Fibroblast of mammary gland (primary cell): ENCODE data around the gene SESN3.

Experiments used
- DNase-seq: peaks from one replicate; pipeline ENCODE4 v3.0.0-alpha.2; 2010; ENCODE audit warnings: low read depth
- H3K4me3 ChIP-seq: 2 replicates; pipeline ENCODE4 v1.5.1; 2011; ENCODE audit warnings: low read depth, mild to moderate bottlenecking, low read length, moderate library complexity; ENCODE audit not compliant: control insufficient read depth
- CTCF ChIP-seq: conservative IDR thresholded peaks from 2 replicates; pipeline ENCODE4 v1.5.1; 2011; ENCODE audit warnings: low read depth, low read length, inconsistent platforms; ENCODE audit not compliant: control insufficient read depth, insufficient read depth

The SESN3 gene

GRCh38 chr11:95242845-95243605 is 12.0 kb upstream of the SESN3 start:
- no peak for TF ChIP-seq CTCF
- no peak overlapping the region for H3K4me3 ChIP-seq
- DNase-seq = no peak

GRCh38 chr11:95242091-95242844 is 11.3 kb upstream of the SESN3 start:
- no peak for DNase-seq
- TF ChIP-seq CTCF = no peak
- peak overlapping the region; percentile 20 for H3K4me3 ChIP-seq

GRCh38 chr11:95241681-95242081 is 10.7 kb upstream of the SESN3 start:
- TF ChIP-seq CTCF = no peak
- DNase-seq = peak; percentile 90
- peak overlapping the region; percentile 20 for H3K4me3 ChIP-seq

GRCh38 chr11:95239871-95240649 is 9.1 kb upstream of the SESN3 start:
- no peak for DNase-seq
- no peak for TF ChIP-seq CTCF
- no peak overlapping the region for H3K4me3 ChIP-seq

- no peak for DNase-seq
- TF ChIP-seq CTCF = no peak
- peak overlapping the region; percentile 57 for H3K4me3 ChIP-seq
These were observed 1.7 kb upstream of the SESN3 start for GRCh38 chr11:95232666-95233065.

- H3K4me3 ChIP-seq = peak overlapping the region; percentile 57
- TF ChIP-seq CTCF = no peak
- DNase-seq = peak; percentile 49
These were observed 1.0 kb upstream of the SESN3 start for GRCh38 chr11:95231881-95232605.
